ENCODE results near the gene RFC3. TPM values are rescaled to one million over a fixed set of nuclear protein-coding genes. Genes with fewer than 3 reads are reported as not detected.

The RFC3 gene
- polyA plus RNA-seq, 2 of the 4 experiments (the other 2 are of a cell fraction) = 45.3 to 54.5 TPM

GRCh38 chr13:33869005-33869404, 51.1 kb downstream of the RFC3 start:
- no peak overlapping the region for H3K4me2 ChIP-seq
- H3K9me3 ChIP-seq = no peaks in the 10 kb centered on the region
- no peak overlapping the region for H3K4me3 ChIP-seq
- no peak for ATAC-seq
- 0 out of 3 replicates have a peak, but pooled peaks cover 6% of the 10 kb centered on the region for H3K4me1 ChIP-seq
- DNase-seq (ENCODE audit: low read depth in 1 of 2, low spot score in 1 of 2) = no peak
- ChIA-PET CTCF (no interaction called here), POLR2A (no interaction called here)
- no peak for FAIRE-seq
- TF ChIP-seq RFX5 (IDR thresholded peaks at IDR 0.05) = no peak
- TF ChIP-seq FOSB (CRISPR knock-in tag; IDR thresholded peaks at IDR 0.05) = no peak
- TF ChIP-seq, protein P1, sequence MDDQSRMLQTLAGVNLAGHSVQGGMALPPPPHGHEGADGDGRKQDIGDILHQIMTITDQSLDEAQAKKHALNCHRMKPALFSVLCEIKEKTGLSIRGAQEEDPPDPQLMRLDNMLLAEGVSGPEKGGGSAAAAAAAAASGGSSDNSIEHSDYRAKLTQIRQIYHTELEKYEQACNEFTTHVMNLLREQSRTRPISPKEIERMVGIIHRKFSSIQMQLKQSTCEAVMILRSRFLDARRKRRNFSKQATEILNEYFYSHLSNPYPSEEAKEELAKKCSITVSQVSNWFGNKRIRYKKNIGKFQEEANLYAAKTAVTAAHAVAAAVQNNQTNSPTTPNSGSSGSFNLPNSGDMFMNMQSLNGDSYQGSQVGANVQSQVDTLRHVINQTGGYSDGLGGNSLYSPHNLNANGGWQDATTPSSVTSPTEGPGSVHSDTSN (IDR thresholded peaks at IDR 0.05) = no peak
- no peak overlapping the region for H3K27ac ChIP-seq

GRCh38 chr13:33870046-33870668, 52.2 kb downstream of the RFC3 start:
- CTCF ChIA-PET = no interaction called here
- Histone ChIP-seq H3K4me1 (0 out of 3 replicates have a peak, but pooled peaks cover 6% of the 10 kb centered on the region), H3K4me2 (no peak overlapping the region), H3K27ac (no peak overlapping the region), H3K9me3 (no peaks in the 10 kb centered on the region), H3K4me3 (no peak overlapping the region)
- 69% methylated on average over 2 of the region's 2 CpGs for WGBS (ENCODE audit: missing lambda C conversion rate)
- FAIRE-seq = no peak
- ATAC-seq = no peak
- no peak for DNase-seq (ENCODE audit: low read depth in 1 of 2, low spot score in 1 of 2)
- no peak for TF ChIP-seq ZNF302 (CRISPR knock-in tag; IDR thresholded peaks at IDR 0.05)
- no peak for TF ChIP-seq JUN (IDR thresholded peaks at IDR 0.05)
- TF ChIP-seq TP53 (CRISPR knock-in tag; IDR thresholded peaks at IDR 0.05) = no peak
- TF ChIP-seq EHMT2 (IDR thresholded peaks at IDR 0.05; ENCODE audit: low read depth) = no peak
- no peak for TF ChIP-seq POLR2AphosphoS2 (conservative IDR thresholded peaks at IDR 0.05; ENCODE audit: low read length)
- TF ChIP-seq KDM5A (IDR thresholded peaks at IDR 0.05) = no peak
- TF ChIP-seq HOXB5 (CRISPR knock-in tag; IDR thresholded peaks at IDR 0.05) = no peak
- TF ChIP-seq NPAS2 (CRISPR knock-in tag; IDR thresholded peaks at IDR 0.05; ENCODE audit: borderline replicate concordance) = no peak
- no peak for TF ChIP-seq POLR2A (IDR thresholded peaks at IDR 0.05; ENCODE audit: low read length)
- TF ChIP-seq ZSCAN20 (CRISPR knock-in tag; IDR thresholded peaks at IDR 0.05) = no peak
- TF ChIP-seq MAX (IDR thresholded peaks at IDR 0.05) = no peak
- TF ChIP-seq CHD2 (IDR thresholded peaks at IDR 0.05; ENCODE audit: low read length, partially characterized antibody) = no peak
- TF ChIP-seq, protein P2, sequence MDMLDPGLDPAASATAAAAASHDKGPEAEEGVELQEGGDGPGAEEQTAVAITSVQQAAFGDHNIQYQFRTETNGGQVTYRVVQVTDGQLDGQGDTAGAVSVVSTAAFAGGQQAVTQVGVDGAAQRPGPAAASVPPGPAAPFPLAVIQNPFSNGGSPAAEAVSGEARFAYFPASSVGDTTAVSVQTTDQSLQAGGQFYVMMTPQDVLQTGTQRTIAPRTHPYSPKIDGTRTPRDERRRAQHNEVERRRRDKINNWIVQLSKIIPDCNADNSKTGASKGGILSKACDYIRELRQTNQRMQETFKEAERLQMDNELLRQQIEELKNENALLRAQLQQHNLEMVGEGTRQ (IDR thresholded peaks at IDR 0.05) = no peak
- TF ChIP-seq CHD4 (IDR thresholded peaks at IDR 0.05; ENCODE audit: borderline replicate concordance) = no peak
- no peak for TF ChIP-seq ZFP36 (IDR thresholded peaks at IDR 0.05; ENCODE audit: borderline replicate concordance, partially characterized antibody)
- POLR2A ChIA-PET = no interaction called here

DNA sequence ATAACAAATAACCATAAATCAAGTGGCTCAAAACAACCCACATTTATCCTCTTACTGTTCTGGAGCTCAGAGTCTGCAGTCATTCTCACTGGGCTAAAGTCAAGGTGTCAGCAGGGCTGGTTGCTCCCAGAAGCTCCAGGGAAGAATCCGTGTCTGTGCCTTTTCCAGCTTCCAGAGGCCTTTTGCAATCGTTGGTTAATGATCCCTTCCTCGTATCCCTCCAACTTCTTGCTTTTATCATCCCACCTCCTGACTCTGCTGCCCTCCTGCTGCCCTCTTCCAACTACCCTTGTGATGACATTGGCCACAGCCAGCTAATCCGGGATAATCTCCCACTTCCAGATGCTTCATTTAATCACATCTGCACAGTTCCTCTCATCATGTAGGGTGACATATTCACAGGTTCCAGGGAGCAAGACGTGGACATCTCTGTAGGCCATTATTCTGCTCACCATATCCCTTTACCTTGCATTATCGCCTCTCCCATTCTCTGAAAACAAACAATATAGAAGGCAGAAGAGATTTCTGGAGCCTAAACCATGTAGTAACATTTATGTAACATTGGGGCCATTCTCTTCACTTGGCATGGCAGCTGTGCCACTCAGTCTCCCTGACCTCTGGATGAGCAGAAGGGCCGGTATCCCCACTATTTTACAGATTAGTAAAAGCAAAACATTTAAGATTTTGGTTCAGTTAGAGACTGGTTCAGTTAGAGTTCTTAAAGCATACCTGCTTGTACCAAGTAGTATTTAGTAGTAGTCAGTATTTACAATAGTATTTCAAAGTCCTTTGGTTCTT, 53.5 kb downstream of the RFC3 start:
- POLR2A ChIA-PET = no interaction called here
- no peak for FAIRE-seq

More for the DNA sequence above, 53.5 kb downstream of the RFC3 start:
- DNase-seq (ENCODE audit: low read depth in 1 of 2, low spot score in 1 of 2) (no peak), ATAC-seq (no peak)
- H3K4me1 ChIP-seq = 0 out of 3 replicates have a peak, but pooled peaks cover 6% of the 10 kb centered on the region
- no peak overlapping the region for H3K4me3 ChIP-seq
- H3K9me3 ChIP-seq = no peaks in the 10 kb centered on the region
- TF ChIP-seq, protein P1 (IDR thresholded peaks at IDR 0.05) = no peak
- TF ChIP-seq POLR2AphosphoS2 (conservative IDR thresholded peaks at IDR 0.05; ENCODE audit: low read length) (no peak), EHMT2 (IDR thresholded peaks at IDR 0.05; ENCODE audit: low read depth) (no peak), RNF2 (IDR thresholded peaks at IDR 0.05; ENCODE audit: borderline replicate concordance, low read depth) (no peak), ZC3H11A (IDR thresholded peaks at IDR 0.05) (no peak), RAD21 (conservative IDR thresholded peaks at IDR 0.05 in 1 of 2, IDR thresholded peaks at IDR 0.05 in 1 of 2) (no peak), RARB (CRISPR knock-in tag; IDR thresholded peaks at IDR 0.05) (no peak), HOXA7 (CRISPR knock-in tag; IDR thresholded peaks at IDR 0.05) (no peak), CHD4 (IDR thresholded peaks at IDR 0.05; ENCODE audit: borderline replicate concordance) (no peak)
- 0 out of 6 replicates have a peak overlapping the region, but pooled peaks of 1 of the 2 experiments have one; percentile 37 for H3K27ac ChIP-seq
- H3K4me2 ChIP-seq = no peak overlapping the region; the same call in 2 of the 3 replicates
- CTCF ChIA-PET = interaction anchor here (0.6 kb wide), 1 partner anchor 10 kb away, joined by 3 read pairs; no protein-coding TSS in a partner anchor
- 81% methylated on average over 7 of the region's 7 CpGs for WGBS (ENCODE audit: missing lambda C conversion rate)
